AG04450 (cell line): Measurements from ENCODE around the gene ISLR2. TPM values are rescaled to one million over a fixed set of nuclear protein-coding genes. Genes with fewer than 3 reads are reported as not detected.
"Not testable (repeated sequence)": the region's sequence is repeated elsewhere in the genome, so short reads cannot be mapped to it uniquely, and the experiment has no call there.

Source experiments
- CTCF ChIA-PET: fragments of 300-600, 350-600 bp; formaldehyde crosslinking; extraction: SDS; loops from one replicate; lab custom pipeline; 2022; ENCODE audit warnings: antibody characterized with exemption, inconsistent platforms; lab: Charles Lee
- POLR2A ChIA-PET: fragments of 350-600 bp; formaldehyde crosslinking; extraction: SDS; loops from one replicate; lab custom pipeline; 2021; ENCODE audit warnings: antibody characterized with exemption, inconsistent platforms; lab: Yijun Ruan, JAX
- DNase-seq: peaks from one replicate; pipeline ENCODE4 v3.0.0-alpha.2; 2011; ENCODE audit warnings: low read depth, low spot score
- H3K27ac ChIP-seq: one replicate; pipeline ENCODE4 v1.5.1; 2012; ENCODE audit warnings: low read depth, low read length, control low read depth
- H3K27me3 ChIP-seq: one replicate; pipeline ENCODE4 v1.6.0; 2012; ENCODE audit warnings: low read length; ENCODE audit not compliant: control insufficient read depth, insufficient read depth
- H3K4me3 ChIP-seq: 2 replicates; pipeline ENCODE4 v1.5.1; 2011; ENCODE audit warnings: mild to moderate bottlenecking, low read depth, low read length, control low read depth
- H3K9me3 ChIP-seq: 2 replicates; pipeline ENCODE4 v1.5.1; 2012; ENCODE audit warnings: low read length; ENCODE audit not compliant: control insufficient read depth, insufficient read depth
- CTCF ChIP-seq: IDR thresholded peaks from 2 replicates; pipeline ENCODE4 v1.5.1; 2011; ENCODE audit warnings: low read depth, low read length, control low read depth, inconsistent platforms
- polyA plus RNA-seq: library from polyadenylated mRNA; depleted of rRNA; stranded (reverse); fragments of >200 nt; gene quantifications from 2 replicates; pipeline ENCODE4 v1.2.3, GENCODE V29; 2011

ISLR2 gene
- polyA plus RNA-seq, 1 experiment = not detected

GRCh38 chr15:74157868-74158827 is 27.8 kb downstream of the ISLR2 start:
- peaks cover 40% of the 10 kb centered on the region for H3K27me3 ChIP-seq
- ChIA-PET POLR2A (no interaction called here), CTCF (no interaction called here)
- H3K9me3 ChIP-seq = no peaks in the 10 kb centered on the region
- DNase-seq = no peak
- no peak for TF ChIP-seq CTCF
- H3K4me3 ChIP-seq = no peak overlapping the region
- no peak overlapping the region for H3K27ac ChIP-seq

DNA sequence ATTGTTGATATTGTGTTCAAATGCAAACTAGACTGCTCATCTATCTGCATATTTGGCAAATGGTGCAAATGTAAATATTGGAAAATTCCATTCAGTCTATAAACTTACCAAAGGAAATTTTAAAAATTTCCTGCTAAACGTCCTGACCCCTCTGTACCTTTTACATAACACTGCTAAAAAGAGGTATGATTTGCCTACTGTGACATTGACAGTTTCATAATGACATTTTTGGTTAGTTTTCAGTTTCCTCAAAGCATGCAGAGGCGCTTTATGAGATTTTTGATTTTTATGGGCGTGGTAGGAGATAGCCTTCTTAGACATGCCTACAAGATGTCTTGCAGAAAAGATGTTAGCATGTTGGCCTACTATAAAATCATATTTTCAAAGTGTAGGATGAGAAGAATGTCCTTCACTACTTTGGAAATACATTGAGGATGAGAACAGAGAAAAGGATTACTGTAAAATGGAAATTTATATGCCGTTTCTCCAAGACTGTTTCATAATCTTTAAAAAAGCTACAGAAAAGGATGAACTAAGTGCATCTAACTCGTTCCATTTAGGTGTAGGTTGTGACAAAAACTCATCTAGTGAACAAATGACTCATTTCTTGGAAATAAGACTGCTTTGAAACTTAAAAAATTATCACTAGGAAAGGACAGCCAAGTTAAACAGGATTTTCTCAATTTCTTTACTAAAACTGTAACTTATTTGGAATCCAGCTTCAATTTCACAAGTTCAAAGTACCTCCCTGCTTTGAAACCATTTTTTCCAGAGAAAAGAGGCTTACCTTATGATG is 28.7 kb downstream of the ISLR2 start:
- DNase-seq = no peak
- H3K4me3 ChIP-seq = no peak overlapping the region
- POLR2A ChIA-PET = no interaction called here
- CTCF ChIA-PET = interaction anchor here (0.9 kb wide), 1 partner anchor 148 kb away, joined by 4 read pairs; no protein-coding TSS in a partner anchor
- H3K9me3 ChIP-seq = no peaks in the 10 kb centered on the region
- no peak for TF ChIP-seq CTCF
- peaks cover 34% of the 10 kb centered on the region for H3K27me3 ChIP-seq
- H3K27ac ChIP-seq = no peak overlapping the region

DNA sequence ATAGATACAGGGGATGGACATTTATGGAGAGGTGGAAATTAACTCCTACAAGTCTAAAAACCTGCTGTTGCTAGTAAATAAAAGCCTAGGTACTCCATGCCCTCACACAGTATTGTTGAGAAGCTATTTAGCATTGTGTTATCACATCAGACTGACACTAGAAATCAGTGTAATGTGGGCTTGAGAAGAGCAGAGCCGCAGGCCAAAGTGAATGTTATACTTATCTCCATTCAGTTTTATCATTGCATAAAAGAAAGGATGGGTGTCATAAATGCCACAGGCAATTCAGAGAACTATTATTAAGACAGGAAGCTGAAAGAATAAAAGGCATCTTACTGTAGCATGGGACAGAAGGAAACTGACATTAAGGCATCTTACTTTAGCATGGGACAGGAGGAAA is 29.4 kb downstream of the ISLR2 start:
- no peak for DNase-seq
- peaks cover 34% of the 10 kb centered on the region for H3K27me3 ChIP-seq
- TF ChIP-seq CTCF = no peak
- CTCF ChIA-PET = interaction anchor here (0.6 to 0.9 kb wide), 2 partner anchors 147 to 150 kb away, joined by 4 to 5 read pairs; no protein-coding TSS in a partner anchor
- POLR2A ChIA-PET = no interaction called here
- no peaks in the 10 kb centered on the region for H3K9me3 ChIP-seq
- no peak overlapping the region for H3K4me3 ChIP-seq
- H3K27ac ChIP-seq = no peak overlapping the region

DNA sequence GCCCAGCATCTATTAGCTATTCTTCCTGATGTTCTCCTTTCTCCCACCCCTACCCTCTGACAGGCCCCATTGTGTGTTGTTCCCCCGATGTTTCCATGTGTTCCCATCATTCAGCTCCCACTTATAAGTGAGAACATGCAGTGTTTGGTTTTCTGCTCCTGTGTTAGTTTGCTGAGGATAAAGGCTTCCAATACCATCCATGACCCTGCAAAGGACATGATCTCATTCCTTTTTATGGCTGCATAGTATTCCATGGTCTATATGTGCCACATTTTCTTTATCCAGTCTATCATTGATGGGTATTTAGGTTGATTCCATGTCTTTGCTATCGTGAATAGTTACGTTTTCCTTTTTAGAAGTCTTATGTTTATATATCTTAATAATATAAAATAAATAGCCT is 30.0 kb downstream of the ISLR2 start:
- H3K27me3 ChIP-seq = peaks cover 34% of the 10 kb centered on the region
- CTCF ChIA-PET = interaction anchor here (0.6 kb wide), 1 partner anchor 150 kb away, joined by 5 read pairs; no protein-coding TSS in a partner anchor
- H3K4me3 ChIP-seq, H3K27ac ChIP-seq, POLR2A ChIA-PET, H3K9me3 ChIP-seq, DNase-seq: not testable (repeated sequence)

DNA sequence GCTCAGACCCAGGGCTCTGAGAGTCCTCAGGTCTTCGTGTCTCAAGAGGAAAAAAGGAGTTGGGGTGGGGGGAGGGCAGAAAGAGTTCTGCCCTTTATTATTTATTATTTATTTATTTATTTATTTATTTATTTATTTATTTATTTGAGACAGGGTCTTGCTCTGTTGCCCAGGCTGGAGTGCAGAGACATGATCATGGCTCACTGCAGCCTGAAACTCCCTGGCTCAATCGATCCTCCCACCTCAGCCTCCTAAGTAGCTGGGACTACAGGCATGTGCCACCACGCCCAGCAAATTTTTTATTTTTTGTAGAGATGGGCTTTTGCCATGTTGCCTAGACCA is 31.8 kb downstream of the ISLR2 start:
- POLR2A ChIA-PET, H3K4me3 ChIP-seq, DNase-seq, H3K9me3 ChIP-seq, CTCF ChIA-PET, H3K27ac ChIP-seq: not testable (repeated sequence)
- H3K27me3 ChIP-seq = peaks cover 19% of the 10 kb centered on the region
